ENCODE results near the gene CLEC5A.

Gene CLEC5A

GRCh38 chr7:141928845-141929195 is 18.0 kb downstream of the CLEC5A start (continued):
- TF ChIP-seq ZFP37 (tag by site-specific recombination; IDR thresholded peaks at IDR 0.05) (no peak), ZNF292 (tag by site-specific recombination; IDR thresholded peaks at IDR 0.05; ENCODE audit: borderline replicate concordance, low read depth) (no peak)

- POLR2A ChIA-PET, result no interaction called here
- Histone ChIP-seq H3K36me3 (ENCODE audit: control insufficient read depth in 2 of 2, insufficient read depth in 1 of 2, low read length in 2 of 2) (no peaks in the 10 kb centered on the region), H3K4me3 (ENCODE audit: low read depth, low read length) (no peak overlapping the region), H3K4me1 (ENCODE audit: control insufficient read depth, insufficient read depth, low read length) (no peaks in the 10 kb centered on the region), H3K27ac (ENCODE audit: extremely low read depth, low read depth, low read length) (no peak overlapping the region), H3K9me3 (ENCODE audit: control insufficient read depth, insufficient read depth, low read depth, low read length) (no peaks in the 10 kb centered on the region)
- no peak for TF ChIP-seq ZNF132 (tag by site-specific recombination; IDR thresholded peaks at IDR 0.05; ENCODE audit: borderline replicate concordance)
- TF ChIP-seq SALL2 (tag by site-specific recombination; IDR thresholded peaks at IDR 0.05; ENCODE audit: borderline replicate concordance), result no peak
- TF ChIP-seq PRDM1 (tag by site-specific recombination; IDR thresholded peaks at IDR 0.05), result no peak
- no peak for TF ChIP-seq ZNF239 (tag by site-specific recombination; IDR thresholded peaks at IDR 0.05)
- TF ChIP-seq ZNF626 (tag by site-specific recombination; IDR thresholded peaks at IDR 0.05), result no peak
- TF ChIP-seq ZBTB17 (tag by site-specific recombination; IDR thresholded peaks at IDR 0.05), result no peak
- no peak for TF ChIP-seq ZNF677 (tag by site-specific recombination; IDR thresholded peaks at IDR 0.05)
- no peak for TF ChIP-seq ZNF19 (tag by site-specific recombination; IDR thresholded peaks at IDR 0.05; ENCODE audit: low read depth)
- TF ChIP-seq ZNF394 (tag by site-specific recombination; IDR thresholded peaks at IDR 0.05; ENCODE audit: borderline replicate concordance), result no peak
- CTCF ChIA-PET, result interaction anchor here (0.6 to 0.7 kb wide), 2 partner anchors 11 to 482 kb away, joined by 3 read pairs; no protein-coding TSS in a partner anchor
Measured at GRCh38 chr7:141928146-141928844, 18.5 kb downstream of the CLEC5A start.

- TF ChIP-seq ZNF354C (tag by site-specific recombination; IDR thresholded peaks at IDR 0.05; ENCODE audit: borderline replicate concordance, low read depth) (no peak), ZNF639 (tag by site-specific recombination; IDR thresholded peaks at IDR 0.05) (no peak), MYNN (tag by site-specific recombination; IDR thresholded peaks at IDR 0.05; ENCODE audit: borderline replicate concordance) (no peak), TSHZ1 (tag by site-specific recombination; IDR thresholded peaks at IDR 0.05; ENCODE audit: borderline replicate concordance) (no peak), ZNF660 (tag by site-specific recombination; IDR thresholded peaks at IDR 0.05) (no peak), ZSCAN4 (tag by site-specific recombination; IDR thresholded peaks at IDR 0.05) (no peak), ZNF510 (tag by site-specific recombination; IDR thresholded peaks at IDR 0.05; ENCODE audit: insufficient replicate concordance) (no peak), ZNF280C (tag by site-specific recombination; IDR thresholded peaks at IDR 0.05) (no peak)
- Histone ChIP-seq H3K4me1 (ENCODE audit: control insufficient read depth, insufficient read depth, low read length) (no peaks in the 10 kb centered on the region), H3K27ac (ENCODE audit: extremely low read depth, low read depth, low read length) (no peak overlapping the region), H3K36me3 (ENCODE audit: control insufficient read depth in 2 of 2, insufficient read depth in 1 of 2, low read length in 2 of 2) (no peaks in the 10 kb centered on the region), H3K9me3 (ENCODE audit: control insufficient read depth, insufficient read depth, low read depth, low read length) (no peaks in the 10 kb centered on the region), H3K4me3 (ENCODE audit: low read depth, low read length) (no peak overlapping the region)
- CTCF ChIA-PET, result no interaction called here
- POLR2A ChIA-PET, result no interaction called here
Measured at GRCh38 chr7:141920281-141920680, 26.5 kb downstream of the CLEC5A start.

Data from HEK293 (cell line).